GM18519 (cell line): ENCODE results near the gene RAPGEF1.
"Not testable (repeated sequence)": the region's sequence is repeated elsewhere in the genome, so short reads cannot be mapped to it uniquely, and the experiment has no call there.

Source experiments
- ATAC-seq: cut with Tn5 transposase; IDR thresholded peaks from one replicate; pipeline ENCODE4 v1.9.1; 2021; ENCODE audit warnings: mild to moderate bottlenecking, moderate library complexity; ENCODE audit not compliant: unreplicated experiment, low FRiP score

The RAPGEF1 gene

DNA sequence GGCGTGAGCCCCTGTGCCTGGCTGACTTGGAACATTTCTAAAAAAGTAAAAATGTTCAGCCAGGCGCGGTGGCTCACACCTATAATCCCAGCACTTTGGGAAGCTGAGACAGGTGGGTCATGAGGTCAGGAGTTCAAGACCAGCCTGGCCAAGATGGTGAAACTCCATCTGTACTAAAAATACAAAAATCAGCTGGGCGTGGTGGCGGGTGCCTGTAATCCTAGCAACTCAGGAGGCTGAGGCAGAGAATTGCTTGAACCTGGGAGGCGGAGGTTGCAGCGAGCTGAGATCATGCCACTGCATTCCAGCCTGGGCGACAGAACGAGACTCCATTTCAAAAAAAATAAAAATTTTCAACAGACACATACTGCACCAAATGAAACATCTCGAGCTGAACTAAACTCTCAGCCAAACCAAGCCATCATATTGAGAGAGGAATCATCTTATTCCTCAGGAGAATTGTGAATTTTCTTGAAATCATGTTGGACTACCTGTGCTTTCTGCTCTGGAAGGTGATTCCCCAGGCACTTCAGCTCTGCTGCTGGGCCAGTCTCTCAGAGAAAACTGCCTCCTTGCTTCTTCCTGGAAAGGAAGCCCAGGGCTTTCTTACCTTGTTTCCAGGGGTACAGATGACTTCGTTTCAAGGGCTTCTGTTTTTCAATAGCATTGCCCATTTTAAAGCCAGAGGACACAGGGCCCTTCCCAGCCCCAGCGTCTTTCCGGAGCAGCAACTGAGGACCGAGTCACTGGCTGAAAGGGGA, 30.7 kb downstream of the RAPGEF1 start:
- not testable (repeated sequence) for ATAC-seq

DNA sequence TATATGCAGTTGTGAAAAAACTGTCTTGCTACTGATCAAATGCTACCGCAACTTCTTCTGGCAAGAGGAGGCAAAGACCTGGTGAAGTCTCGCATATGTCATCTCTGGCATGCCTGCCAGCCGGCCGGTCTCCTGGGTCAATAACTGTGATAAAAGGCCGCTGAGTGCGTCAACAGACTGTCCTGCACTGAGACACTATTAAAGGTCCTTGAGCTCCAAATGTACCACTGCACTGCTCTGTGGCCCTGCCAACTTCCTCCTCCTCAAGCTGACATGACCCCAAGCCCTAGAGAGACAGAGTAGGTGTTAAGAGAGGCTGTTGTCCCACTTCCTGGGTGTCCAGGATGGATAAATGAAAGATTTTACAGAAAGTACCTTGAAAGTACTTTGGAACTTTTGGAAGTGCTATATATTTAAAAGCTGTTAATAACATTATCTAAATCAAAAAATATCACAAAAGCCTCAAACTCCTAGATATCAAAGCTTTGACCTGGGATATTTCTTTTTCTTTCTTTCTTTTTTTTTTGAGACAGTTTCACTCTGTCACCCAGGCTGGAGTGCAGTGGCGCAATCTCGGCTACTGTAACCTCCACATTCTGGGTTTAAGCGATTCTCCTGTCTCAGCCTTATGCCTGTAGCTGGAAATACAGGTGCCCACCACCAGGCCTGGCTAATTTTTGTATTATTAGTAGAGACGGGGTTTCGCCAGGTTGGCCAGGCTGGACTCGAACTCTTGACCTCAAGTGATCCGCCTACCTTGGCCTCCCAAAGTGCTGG, 31.5 kb downstream of the RAPGEF1 start:
- no peak for ATAC-seq

DNA sequence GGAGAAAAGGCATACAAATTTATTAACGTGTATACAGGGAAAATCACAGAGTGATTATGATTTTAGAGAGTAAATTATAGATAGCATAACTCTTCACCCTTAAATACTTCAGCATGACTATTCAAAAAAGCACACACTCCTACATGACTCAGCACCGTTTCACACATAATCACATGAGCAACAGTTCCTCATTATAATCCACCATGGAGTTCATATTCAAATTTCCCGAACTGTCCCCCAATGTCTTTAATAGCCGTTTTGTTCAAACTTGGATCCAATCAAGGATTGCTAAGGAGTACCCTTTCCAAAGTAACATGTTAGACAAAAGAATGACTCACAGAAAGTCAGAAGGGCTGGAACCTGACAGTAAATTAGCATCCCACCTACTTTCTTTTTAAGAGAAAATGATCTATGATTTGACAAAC, 32.1 kb downstream of the RAPGEF1 start:
- ATAC-seq = no peak

DNA sequence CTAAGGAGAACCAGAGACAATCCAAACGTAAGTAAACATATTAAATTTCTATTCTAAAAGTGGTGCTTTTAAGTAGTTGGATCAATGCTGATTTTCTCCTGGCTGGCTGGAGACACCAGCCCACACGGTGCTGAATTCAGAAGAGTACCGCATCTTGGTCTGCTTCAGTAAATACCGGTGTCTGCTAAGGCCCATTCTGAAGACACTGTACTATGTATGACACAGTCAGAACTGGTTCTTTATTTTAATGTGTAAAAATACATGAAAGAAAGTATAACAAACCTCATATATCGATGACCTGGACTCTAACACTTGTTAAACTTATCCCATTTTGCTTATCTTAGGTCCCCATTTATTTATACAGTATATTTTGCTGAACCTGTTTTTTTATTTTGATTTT, 32.8 kb downstream of the RAPGEF1 start:
- no peak for ATAC-seq

DNA sequence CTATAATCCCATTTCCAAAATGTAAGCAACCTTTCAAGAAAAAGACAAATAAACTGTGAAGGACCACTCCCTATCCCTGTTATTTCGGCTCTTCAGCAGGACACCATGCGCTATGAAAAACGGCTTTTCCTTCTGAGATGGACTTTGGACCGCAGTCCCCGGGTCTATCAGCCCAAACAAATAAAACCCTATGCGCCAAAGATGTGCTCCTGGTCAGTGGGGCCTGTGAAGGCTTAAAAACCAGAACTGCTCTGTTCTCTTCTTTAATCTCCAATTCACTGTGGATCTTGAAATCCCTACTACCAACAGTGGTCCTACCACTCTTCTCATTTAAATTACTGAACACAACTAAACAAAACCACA, 33.3 kb downstream of the RAPGEF1 start:
- ATAC-seq = no peak

DNA sequence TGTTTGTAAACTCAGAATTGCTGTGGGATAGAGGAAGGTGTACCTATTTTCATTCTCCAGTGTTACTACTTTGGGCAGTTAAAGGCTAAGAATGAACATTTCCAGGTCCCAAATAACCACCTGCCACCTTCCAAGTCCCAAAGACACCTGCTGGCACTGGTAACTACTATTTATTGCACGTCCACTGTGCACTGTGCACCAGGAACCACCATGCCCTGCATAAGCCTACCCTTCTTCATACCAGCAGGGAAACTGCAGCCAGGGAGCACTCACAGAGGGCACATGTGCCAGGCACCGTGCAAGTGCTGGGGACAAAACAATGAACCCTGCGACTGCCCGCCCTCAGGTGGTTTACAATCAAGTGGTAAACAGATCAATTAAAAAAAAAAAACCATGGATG, 34.9 kb downstream of the RAPGEF1 start:
- no peak for ATAC-seq

DNA sequence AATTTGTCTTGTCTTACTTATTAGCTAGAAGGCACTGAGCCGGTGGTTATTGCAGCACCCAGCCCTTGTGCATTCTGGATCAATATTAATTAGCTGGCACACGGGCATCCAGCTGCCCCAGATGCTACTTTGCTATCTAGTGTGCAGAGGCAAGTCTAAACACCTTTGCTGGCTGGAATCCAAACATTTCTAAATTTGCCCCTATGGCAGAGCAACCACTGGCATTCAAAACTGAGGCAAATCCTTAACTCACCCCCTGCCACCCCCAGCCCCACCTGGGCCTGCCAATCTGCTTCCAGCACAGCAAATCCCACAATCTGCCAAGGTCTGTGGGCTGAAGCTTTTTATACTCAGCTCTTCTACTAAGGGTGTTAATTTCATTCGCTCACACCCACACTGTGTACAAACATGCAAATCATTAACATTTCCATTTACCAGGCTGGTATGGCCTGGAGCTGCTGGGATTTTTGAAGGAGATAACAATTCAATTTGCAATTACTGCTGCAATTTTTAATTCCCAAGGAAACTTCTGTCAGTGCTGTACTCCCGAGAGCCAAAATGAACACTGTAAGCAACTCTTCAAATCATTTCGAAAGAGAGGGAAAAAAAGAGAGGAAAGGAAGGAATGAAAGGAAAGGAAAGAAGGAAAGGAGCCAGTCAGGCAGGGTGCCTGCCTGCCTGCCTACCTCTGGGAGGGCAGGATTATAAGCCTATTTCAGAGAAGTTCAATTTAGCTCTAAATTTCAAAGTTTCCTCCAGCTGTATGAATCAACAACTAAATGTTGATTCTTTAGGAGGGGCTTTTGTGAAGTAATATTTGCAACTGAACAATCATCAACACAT, 35.5 kb downstream of the RAPGEF1 start:
- ATAC-seq = no peak

DNA sequence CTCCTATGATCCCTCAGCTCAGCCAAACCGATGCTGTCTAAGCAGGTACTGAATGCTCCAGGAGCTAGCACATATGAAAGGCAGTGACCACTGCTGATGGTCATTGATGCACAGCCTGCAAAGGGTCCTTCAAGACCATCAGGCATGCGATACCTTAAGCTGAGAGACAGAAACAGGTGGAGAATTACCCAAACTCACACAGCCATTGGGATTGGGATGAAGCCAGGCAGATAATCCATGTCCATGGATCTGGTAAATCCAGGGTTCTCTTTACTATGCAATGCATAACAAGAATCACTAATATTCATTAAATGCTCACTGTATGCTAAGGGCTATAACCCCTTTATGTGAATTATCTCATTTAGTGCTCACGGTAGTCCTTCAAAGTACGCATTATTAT, 36.2 kb downstream of the RAPGEF1 start:
- ATAC-seq = no peak

DNA sequence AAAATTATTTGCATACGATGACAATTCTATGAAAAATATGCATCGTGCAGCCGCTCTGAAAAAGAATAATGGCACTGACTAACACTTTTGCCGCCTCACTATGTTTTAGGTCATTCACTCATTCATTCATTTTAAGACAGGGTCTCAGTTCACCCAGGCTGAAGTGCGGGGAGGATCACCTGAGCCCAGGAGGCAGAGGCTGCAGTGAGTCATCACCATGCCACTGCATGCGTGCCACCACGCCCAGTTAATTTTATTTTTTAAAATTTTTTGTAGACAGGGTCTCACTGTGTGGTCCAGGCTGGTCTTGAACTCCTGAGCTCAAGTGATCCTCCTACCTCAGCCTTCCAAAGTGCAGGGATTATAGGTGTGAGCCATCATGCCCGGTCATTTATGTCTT, 37.0 kb downstream of the RAPGEF1 start:
- no peak for ATAC-seq

DNA sequence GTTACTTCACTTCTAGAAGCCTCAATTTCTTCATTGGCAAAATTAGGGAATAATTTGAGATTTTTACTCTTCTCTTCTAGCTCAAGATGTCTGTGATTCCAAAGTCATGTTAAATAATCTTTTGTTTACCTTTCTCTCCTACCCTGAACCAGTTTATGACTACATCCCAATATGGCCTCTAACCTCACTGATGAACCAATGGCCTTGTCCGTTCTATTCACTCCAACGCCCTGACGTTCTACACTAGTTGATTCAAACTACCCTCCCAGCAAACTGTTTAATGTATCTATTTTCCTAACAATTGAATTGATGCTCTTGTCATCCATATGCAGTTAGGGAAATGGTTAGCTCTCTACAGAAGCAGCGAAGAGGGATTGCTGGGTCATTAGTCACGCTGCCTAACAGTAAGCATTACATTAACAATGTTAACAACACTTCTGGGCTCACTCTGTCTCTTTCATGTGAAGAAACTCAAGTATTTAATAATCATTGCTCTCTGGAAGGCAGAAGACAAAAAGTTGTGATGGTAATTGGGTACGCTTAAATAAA, 38.0 kb downstream of the RAPGEF1 start:
- ATAC-seq = no peak

DNA sequence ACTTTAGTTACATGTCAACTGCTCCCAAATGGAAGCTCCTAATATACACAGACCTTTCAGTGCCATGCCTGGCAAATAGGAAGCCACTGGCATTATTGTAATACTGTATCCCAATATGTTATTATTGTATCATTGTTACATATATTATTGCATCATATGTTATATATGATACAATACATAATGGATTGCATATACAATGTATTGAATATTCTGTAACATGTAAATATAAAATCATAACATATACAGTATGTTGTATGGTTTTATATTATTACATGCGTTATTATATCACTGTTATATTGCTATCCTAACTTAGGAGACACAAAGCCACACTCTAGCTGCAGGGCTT, 38.5 kb downstream of the RAPGEF1 start:
- ATAC-seq = no peak

DNA sequence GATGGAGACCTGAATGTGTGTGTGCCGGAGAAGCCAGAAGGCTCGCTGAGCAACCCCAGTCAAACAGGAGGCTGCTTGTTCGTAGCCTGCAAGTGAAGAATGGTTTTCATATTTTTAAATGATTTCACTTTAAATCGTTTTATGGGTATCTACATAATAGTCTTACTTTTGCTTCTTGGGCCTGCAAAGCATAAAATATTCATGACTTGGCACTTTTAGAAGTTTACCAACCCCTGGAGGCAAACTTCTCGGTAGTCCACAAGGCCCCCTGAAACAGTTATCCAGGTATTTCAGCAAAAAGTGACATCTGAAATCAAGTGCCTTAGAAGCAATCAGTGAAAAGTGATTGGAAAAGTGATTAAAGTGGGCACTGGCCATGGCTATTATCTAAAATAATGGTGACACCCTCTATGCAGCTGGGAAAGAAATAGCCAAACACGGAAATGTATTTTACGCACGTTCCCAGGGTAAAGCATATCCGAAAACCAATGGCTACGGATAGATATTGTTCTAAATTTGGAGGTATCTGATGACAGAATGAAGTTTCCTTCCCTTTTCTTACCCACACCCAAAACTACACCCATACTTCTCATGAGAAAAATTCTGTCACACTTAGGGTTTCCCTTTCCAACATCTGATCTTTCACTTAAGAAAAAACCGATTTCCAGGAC, 39.0 kb downstream of the RAPGEF1 start:
- no peak for ATAC-seq

DNA sequence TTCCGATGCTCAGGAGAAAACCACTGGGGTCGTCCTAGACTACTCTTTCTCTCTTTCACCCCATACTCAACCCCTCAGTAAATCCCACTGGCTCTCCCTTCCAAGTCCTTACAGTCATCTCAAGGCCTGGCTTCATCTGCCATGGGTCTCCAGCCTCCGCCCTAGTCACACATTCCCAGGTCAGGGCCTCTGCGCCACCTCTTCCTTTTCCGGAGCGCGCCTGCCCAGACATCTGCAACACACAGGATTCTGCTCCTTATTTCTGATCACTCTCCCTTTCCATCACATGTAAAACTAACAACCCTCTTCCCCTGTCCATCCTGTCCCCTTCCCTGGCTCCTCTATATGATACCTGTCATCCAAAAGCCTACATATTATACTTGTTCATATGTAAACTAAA, 39.8 kb downstream of the RAPGEF1 start:
- ATAC-seq = no peak

DNA sequence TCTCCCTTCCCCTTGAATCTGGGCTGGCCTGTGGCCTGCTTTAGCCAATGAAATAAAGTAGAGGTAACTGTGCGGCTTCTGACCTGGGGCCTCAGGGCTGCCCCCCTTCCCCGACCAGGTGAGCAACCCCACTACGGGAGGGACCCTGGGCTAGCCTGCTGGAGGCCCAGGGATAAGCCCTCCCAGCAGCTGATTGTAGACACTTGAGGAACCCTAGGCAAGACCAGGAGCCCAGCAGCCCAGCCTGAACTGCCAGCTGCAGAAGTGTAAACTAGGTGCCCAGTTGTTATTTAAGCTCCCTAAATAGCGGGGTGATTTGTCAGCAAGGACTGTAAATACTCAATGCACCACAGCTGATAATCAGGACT, 41.3 kb downstream of the RAPGEF1 start:
- no peak for ATAC-seq

DNA sequence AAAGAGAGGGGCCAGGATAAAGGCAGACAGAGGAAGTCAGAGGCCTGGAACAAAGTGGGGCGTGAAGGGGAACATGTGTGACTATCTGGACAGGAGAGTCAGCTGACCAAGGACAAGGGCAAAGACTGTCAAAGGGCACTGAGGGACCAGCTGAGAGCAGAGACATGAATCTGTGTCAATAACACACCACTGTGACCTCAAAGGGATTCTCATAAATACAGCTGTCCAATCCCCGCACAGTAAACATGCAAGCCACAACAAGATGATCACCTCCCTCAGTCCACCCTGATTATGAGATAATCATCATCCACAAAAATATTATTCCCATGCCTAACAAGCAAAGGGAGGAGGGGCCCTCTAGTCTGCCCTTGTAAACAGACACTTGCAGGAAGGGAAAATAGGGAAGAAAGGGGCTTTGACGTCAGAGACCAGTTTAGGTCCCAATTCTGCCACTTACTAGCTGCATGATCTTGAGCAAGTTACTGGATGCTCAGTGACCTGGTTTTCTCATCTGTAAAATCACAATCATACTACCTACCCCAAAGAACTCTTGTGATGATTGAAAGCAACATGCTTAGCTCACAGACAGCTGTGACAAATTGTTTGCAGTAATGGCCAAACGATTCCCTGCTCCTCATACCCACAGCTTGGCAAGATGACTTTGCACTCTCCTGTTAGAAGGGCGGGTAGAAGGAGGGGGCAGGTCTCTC, 41.8 kb downstream of the RAPGEF1 start:
- no peak for ATAC-seq

DNA sequence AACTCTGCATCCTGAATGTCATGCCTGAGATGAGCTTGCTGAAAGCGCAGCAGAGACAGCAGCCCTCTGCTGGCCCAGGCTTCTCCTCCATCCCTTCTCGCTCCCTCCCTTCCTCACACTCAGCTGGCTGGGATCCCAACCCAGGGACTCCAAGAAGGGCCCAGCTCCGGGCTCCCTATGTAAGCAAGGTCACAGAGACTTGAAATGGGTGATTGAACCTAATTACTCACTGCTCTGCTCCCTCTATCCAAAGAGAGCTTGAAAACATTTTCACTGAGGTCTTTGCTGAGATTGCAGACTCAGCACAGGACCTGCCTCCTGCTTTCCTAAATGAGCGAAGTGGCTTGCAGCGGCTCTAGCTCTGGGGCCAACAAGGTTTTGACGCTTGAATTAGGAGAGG, 42.8 kb downstream of the RAPGEF1 start:
- ATAC-seq = no peak

DNA sequence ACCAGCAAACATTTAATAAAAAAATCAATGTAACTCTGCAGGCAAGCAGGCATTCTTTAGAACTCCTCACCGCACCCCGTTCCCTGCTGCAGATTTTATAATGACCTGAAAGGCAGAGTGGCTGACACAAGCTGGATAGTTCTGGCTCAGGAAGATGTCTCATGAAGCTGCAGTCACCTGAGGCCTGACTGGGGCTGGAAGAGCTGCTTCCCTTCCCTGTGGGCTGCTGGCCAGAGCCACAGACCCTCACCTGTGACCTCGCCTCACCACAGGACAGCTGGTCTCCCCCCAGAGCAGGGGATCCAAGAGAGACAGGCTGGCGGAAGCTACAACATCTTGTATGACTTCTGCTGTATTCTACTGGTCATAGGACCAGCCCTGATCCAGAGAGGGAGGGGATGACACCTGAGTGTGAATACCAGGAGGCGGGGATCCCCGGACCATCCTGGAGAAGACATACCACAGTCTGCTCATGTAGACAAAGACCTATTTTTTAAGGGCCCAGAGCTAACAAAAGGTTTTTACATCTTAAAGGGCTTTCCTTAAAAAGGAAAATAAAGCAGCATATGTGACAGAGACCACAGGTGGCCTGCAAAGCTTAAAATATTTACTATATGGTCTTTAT, 43.9 kb downstream of the RAPGEF1 start:
- ATAC-seq = no peak

DNA sequence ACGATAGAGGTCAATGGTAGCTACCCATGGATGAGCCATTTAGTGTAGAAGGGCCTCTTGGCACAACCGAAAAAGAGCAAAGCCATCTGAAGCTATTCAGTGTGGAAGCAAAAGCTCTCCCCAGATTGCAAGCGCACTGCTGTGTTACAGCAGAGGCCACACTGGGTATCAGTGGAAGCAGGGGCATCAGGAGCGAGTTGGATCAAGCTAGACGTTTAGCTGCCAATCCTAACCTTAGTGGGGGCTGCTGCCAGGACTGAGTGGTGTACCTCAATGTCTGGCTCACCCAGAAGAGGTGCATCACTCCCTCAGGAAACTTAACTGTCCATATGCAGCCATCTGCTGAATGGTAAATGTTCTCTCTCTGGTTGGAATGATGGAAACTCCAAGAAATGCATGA, 44.5 kb downstream of the RAPGEF1 start:
- no peak for ATAC-seq
